Naive thymus-derived CD4-positive, alpha-beta T cell (primary cell): ENCODE data around the gene SMIM38. TPM values are rescaled to one million over a fixed set of nuclear protein-coding genes. Genes with fewer than 3 reads are reported as not detected.

Experiments used
- ATAC-seq: fragments of 150-1000 bp; cut with Tn5 transposase; 2 replicates; pipeline ENCODE4 v1.10.0; 2021; ENCODE audit warnings: mild to moderate bottlenecking, moderate library complexity
- CTCF ChIA-PET: fragments of 350-600 bp; sonication (Branson Sonifier 250); formaldehyde crosslinking; loops from one replicate; lab custom pipeline; 2021; ENCODE audit warnings: antibody characterized with exemption; lab: Charles Lee
- POLR2A ChIA-PET: fragments of 350-600 bp; sonication (Branson Sonifier 250); formaldehyde crosslinking; loops from one replicate; lab custom pipeline; 2021; ENCODE audit warnings: antibody characterized with exemption, inconsistent platforms; lab: Charles Lee
- DNase-seq, 9 donors: peaks; one replicate each; pipeline versions ENCODE4 v3.0.0 to v3.0.0-alpha.2; 2020 to 2022; ENCODE audit warnings: mixed read lengths in 1 of 9
- H3K27ac ChIP-seq: one replicate; pipeline ENCODE4 v1.7.0; 2013; ENCODE audit warnings: mild to moderate bottlenecking, low read depth, low read length, moderate library complexity
- H3K27me3 ChIP-seq, 2 donors: one replicate each; pipeline ENCODE4 v1.7.0; 2013; ENCODE audit warnings: low read length in 2 of 2, mild to moderate bottlenecking in 2 of 2, moderate library complexity in 2 of 2; ENCODE audit not compliant: control insufficient read depth in 2 of 2, insufficient read depth in 2 of 2
- H3K36me3 ChIP-seq, 3 experiments: 1 replicate in 2 of 3; 2 replicates in 1 of 3; pipeline ENCODE4 v1.7.0; 2013; ENCODE audit warnings: low read length in 3 of 3, mild to moderate bottlenecking in 3 of 3, moderate library complexity in 1 of 3; ENCODE audit not compliant: insufficient read depth in 3 of 3, control insufficient read depth in 2 of 3
- H3K4me1 ChIP-seq, 2 donors: one replicate each; pipeline ENCODE4 v1.7.0; 2013; ENCODE audit warnings: low read length in 2 of 2, mild to moderate bottlenecking in 2 of 2, moderate library complexity in 1 of 2; ENCODE audit not compliant: control insufficient read depth in 2 of 2, insufficient read depth in 2 of 2
- H3K4me3 ChIP-seq: 2 replicates; pipeline ENCODE4 v1.7.0; 2013; ENCODE audit warnings: mild to moderate bottlenecking, low read length
- H3K9me3 ChIP-seq, 3 experiments: 1 replicate in 2 of 3; 2 replicates in 1 of 3; pipeline ENCODE4 v1.7.0; 2013; ENCODE audit warnings: low read length in 3 of 3; ENCODE audit not compliant: control insufficient read depth in 2 of 3
- H3K27ac Mint-ChIP-seq, 9 donors: one replicate each; pipeline ENCODE4 v1.8.0; 2020 to 2022; ENCODE audit warnings: mixed read lengths in 9 of 9, mild to moderate bottlenecking in 8 of 9, moderate library complexity in 5 of 9, inconsistent platforms in 2 of 9
- H3K27me3 Mint-ChIP-seq, 5 donors: one replicate each; pipeline ENCODE4 v1.8.0; 2021 to 2022; ENCODE audit warnings: mixed read lengths in 5 of 5, mild to moderate bottlenecking in 1 of 5
- H3K36me3 Mint-ChIP-seq, 5 donors: one replicate each; pipeline ENCODE4 v1.8.0; 2020 to 2022; ENCODE audit warnings: mixed read lengths in 5 of 5, mild to moderate bottlenecking in 3 of 5, inconsistent platforms in 1 of 5
- H3K4me1 Mint-ChIP-seq, 7 donors: one replicate each; pipeline ENCODE4 v1.8.0; 2020 to 2022; ENCODE audit warnings: mixed read lengths in 7 of 7, mild to moderate bottlenecking in 3 of 7, inconsistent platforms in 1 of 7
- H3K4me3 Mint-ChIP-seq, 10 donors: one replicate each; pipeline ENCODE4 v1.8.0; 2020 to 2022; ENCODE audit warnings: mild to moderate bottlenecking in 10 of 10, mixed read lengths in 10 of 10, moderate library complexity in 6 of 10, inconsistent platforms in 2 of 10
- H3K9me3 Mint-ChIP-seq, 11 donors: one replicate each; pipeline ENCODE4 v1.8.0; 2020 to 2022; ENCODE audit warnings: mixed read lengths in 11 of 11, mild to moderate bottlenecking in 4 of 11, inconsistent platforms in 1 of 11, moderate library complexity in 1 of 11
- intact Hi-C, 2 donors: fragments of 100-400 bp; cut with micrococcal nuclease; formaldehyde crosslinking; loops; one replicate each; pipeline ENCODE4 v1.15.1; 2023
- polyA plus RNA-seq, 2 donors: library from polyadenylated mRNA; unstranded; fragments of 300-500 nt; fragmentation: Illumina TruSeq; gene quantifications; one replicate each; pipeline ENCODE4 v1.2.3, GENCODE V29; 2021
- total RNA-seq, 6 experiments: library from RNA in 5 of 6; stranded (reverse) in 5 of 6; gene quantifications; 1 replicate in 5 of 6; 2 replicates in 1 of 6; pipeline ENCODE4 v1.2.3 and lab custom pipeline; 2021 to 2026

The SMIM38 gene
- total and polyA plus RNA-seq, 7 experiments from 2014 or later, result 0.13 to 0.73 (median 0.70) TPM; not detected in 2

- Histone ChIP-seq H3K27ac (peak overlapping the region; percentile 76), H3K27me3 (no peaks in the 10 kb centered on the region), H3K9me3 (no peaks in the 10 kb centered on the region), H3K36me3 (no peaks in the 10 kb centered on the region), H3K4me1 (peaks cover 4 to 42% of the 10 kb centered on the region in 2 donors), H3K4me3 (no peak overlapping the region)
- ATAC-seq (no peak), DNase-seq (no peak)
- Mint-ChIP-seq H3K4me3 (peak overlapping the region in 7 of 10 donors; percentile 5 to 86 (median 78)), H3K27me3 (no peaks in the 10 kb centered on the region), H3K4me1 (peaks cover 24 to 58% (median 40%) of the 10 kb centered on the region in 7 donors), H3K9me3 (peaks cover 0 to 7% (median 0%) of the 10 kb centered on the region in 11 donors), H3K27ac (peak overlapping the region; percentile 72 to 94 (median 88)), H3K36me3 (peaks cover 0 to 6% (median 0%) of the 10 kb centered on the region in 5 donors)
- ChIA-PET POLR2A (no interaction called here), CTCF (no interaction called here)
- intact Hi-C loops, result loop anchor here in 1 of 2 donors (2.0 to 5.0 kb wide), 3 partner anchors 91 to 521 kb away; partner anchors contain the start of gene CCND1
Observed at GRCh38 chr11:69121621-69122325, 34.0 kb upstream of the SMIM38 start.

DNA sequence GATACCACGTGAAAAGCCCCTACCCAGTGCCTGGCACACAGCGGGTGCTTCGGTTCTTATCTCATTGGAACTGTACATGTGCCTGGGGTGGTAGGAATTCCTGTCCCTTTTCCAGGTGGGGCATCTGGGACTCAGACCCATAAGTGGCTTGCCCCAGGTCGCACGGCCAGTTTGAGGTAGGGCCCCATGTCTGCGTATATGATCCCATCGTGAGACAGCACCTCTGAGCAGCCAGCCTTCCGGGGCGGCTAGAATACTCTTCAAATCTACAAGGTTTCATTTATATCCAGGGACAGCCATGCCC is 33.5 kb upstream of the SMIM38 start:
- Mint-ChIP-seq H3K27ac (peak overlapping the region; percentile 80 to 94 (median 88)), H3K4me1 (peaks cover 24 to 57% (median 40%) of the 10 kb centered on the region in 7 donors), H3K4me3 (peak overlapping the region in 8 of 10 donors; percentile 57 to 86 (median 80)), H3K36me3 (peaks cover 0 to 6% (median 0%) of the 10 kb centered on the region in 5 donors), H3K27me3 (no peaks in the 10 kb centered on the region), H3K9me3 (peaks cover 0 to 7% (median 0%) of the 10 kb centered on the region in 11 donors)
- DNase-seq, result no peak
- Histone ChIP-seq H3K36me3 (no peaks in the 10 kb centered on the region), H3K27ac (peak overlapping the region; percentile 76), H3K4me3 (no peak overlapping the region), H3K27me3 (no peaks in the 10 kb centered on the region), H3K4me1 (peaks cover 4 to 42% of the 10 kb centered on the region in 2 donors), H3K9me3 (no peaks in the 10 kb centered on the region)
- ATAC-seq, result no peak
- POLR2A ChIA-PET, result no interaction called here
- intact Hi-C loops, result loop anchor here in 1 of 2 donors (2.0 to 5.0 kb wide), 3 partner anchors 90 to 520 kb away; partner anchors contain the start of gene CCND1
- CTCF ChIA-PET, result no interaction called here

- Histone ChIP-seq H3K27me3 (no peaks in the 10 kb centered on the region), H3K4me3 (peak overlapping the region; percentile 53), H3K9me3 (no peaks in the 10 kb centered on the region), H3K27ac (peak overlapping the region; percentile 76), H3K36me3 (no peaks in the 10 kb centered on the region), H3K4me1 (peaks cover 4 to 42% of the 10 kb centered on the region in 2 donors)
- peak overlapping the region; percentile 80 to 94 (median 88) for H3K27ac Mint-ChIP-seq
- ChIA-PET CTCF (no interaction called here), POLR2A (interaction anchor here (0.6 to 0.9 kb wide), 2 partner anchors 12 to 23 kb away, joined by 3 to 4 read pairs; no protein-coding TSS in a partner anchor)
- peak overlapping the region; percentile 69 to 86 (median 81) for H3K4me3 Mint-ChIP-seq
- H3K27me3 Mint-ChIP-seq, result no peaks in the 10 kb centered on the region
- peaks cover 0 to 6% (median 0%) of the 10 kb centered on the region in 5 donors for H3K36me3 Mint-ChIP-seq
- peak in 8 of 9 donors; percentile 51 to 78 (median 60) for DNase-seq
- intact Hi-C loops, result loop anchor here in 1 of 2 donors (1.0 to 5.0 kb wide), 6 partner anchors 22 to 519 kb away; partner anchors contain the start of genes CCND1 and TPCN2
- H3K9me3 Mint-ChIP-seq, result peaks cover 0 to 7% (median 0%) of the 10 kb centered on the region in 11 donors
- H3K4me1 Mint-ChIP-seq, result peaks cover 24 to 57% (median 40%) of the 10 kb centered on the region in 7 donors
- ATAC-seq, result peak; percentile 85
Observed at GRCh38 chr11:69122630-69123431, 32.9 kb upstream of the SMIM38 start.

- peak overlapping the region; percentile 53 for H3K4me3 ChIP-seq
- Mint-ChIP-seq H3K27ac (peak overlapping the region; percentile 52 to 94 (median 88)), H3K27me3 (no peaks in the 10 kb centered on the region), H3K4me3 (peak overlapping the region; percentile 49 to 86 (median 81)), H3K36me3 (peaks cover 0 to 6% (median under 1%) of the 10 kb centered on the region in 5 donors), H3K4me1 (peaks cover 24 to 58% (median 40%) of the 10 kb centered on the region in 7 donors), H3K9me3 (peaks cover 0 to 14% (median 5%) of the 10 kb centered on the region in 11 donors)
- H3K27ac ChIP-seq, result peak overlapping the region; percentile 76
- intact Hi-C loops, result loop anchor here in 1 of 2 donors (1.0 to 5.0 kb wide), 6 partner anchors 23 to 518 kb away; partner anchors contain the start of genes CCND1 and TPCN2
- no peaks in the 10 kb centered on the region for H3K27me3 ChIP-seq
- peaks cover 0 to 3% (median 0%) of the 10 kb centered on the region in 3 experiments for H3K9me3 ChIP-seq
- no peaks in the 10 kb centered on the region for H3K36me3 ChIP-seq
- H3K4me1 ChIP-seq, result peaks cover 4 to 42% of the 10 kb centered on the region in 2 donors
- ChIA-PET POLR2A (interaction anchor here (0.7 to 0.9 kb wide), 2 partner anchors 8 to 13 kb away, joined by 3 to 4 read pairs; no protein-coding TSS in a partner anchor), CTCF (interaction anchor here (0.5 to 0.7 kb wide), 3 partner anchors 18 to 512 kb away, joined by 3 to 4 read pairs (median 3); no protein-coding TSS in a partner anchor)
- ATAC-seq, result peak; percentile 19
- DNase-seq, result peak in 2 of 9 donors; percentile 10 to 18
Observed at GRCh38 chr11:69123593-69124545, 31.9 kb upstream of the SMIM38 start.

- intact Hi-C loops, result no loop called here
- Histone ChIP-seq H3K4me3 (no peak overlapping the region), H3K27me3 (no peaks in the 10 kb centered on the region), H3K36me3 (no peaks in the 10 kb centered on the region), H3K9me3 (peaks cover 0 to 5% (median 0%) of the 10 kb centered on the region in 3 experiments), H3K4me1 (peaks cover 4 to 46% of the 10 kb centered on the region in 2 donors), H3K27ac (no peak overlapping the region)
- Mint-ChIP-seq H3K36me3 (peaks cover 0 to 4% (median 0%) of the 10 kb centered on the region in 5 donors), H3K27ac (no peak overlapping the region), H3K4me3 (no peak overlapping the region), H3K9me3 (peaks cover 1 to 17% (median 6%) of the 10 kb centered on the region in 11 donors), H3K4me1 (peaks cover 24 to 59% (median 50%) of the 10 kb centered on the region in 7 donors), H3K27me3 (no peaks in the 10 kb centered on the region)
- POLR2A ChIA-PET, result no interaction called here
- no peak for DNase-seq
- no peak for ATAC-seq
- CTCF ChIA-PET, result no interaction called here
Observed at GRCh38 chr11:69125861-69126260, 29.9 kb upstream of the SMIM38 start.
